Left lung (tissue), 14 donors: ENCODE data around the gene CDH12. TPM values are rescaled to one million over a fixed set of nuclear protein-coding genes. Genes with fewer than 3 reads are reported as not detected.
A peak's percentile ranks its signal among the peaks of the same experiment; 100 is the strongest.

Experiments used
- ATAC-seq: fragments of 200-7000 bp; cut with Tn5 transposase; one replicate; pipeline ENCODE4 v1.9.1; 2020; ENCODE audit warnings: moderate library complexity
- DNase-seq, 4 donors: peaks; one replicate each; pipeline ENCODE4 v3.0.0-alpha.2; 2013 to 2020
- H3K27ac ChIP-seq, 2 donors: fragments of 200-600 bp; sonication (generic) in 1 of 2; one replicate each; pipeline versions ENCODE4 v1.5.0 to v1.8.0; 2020 to 2021
- H3K27me3 ChIP-seq, 2 donors: fragments of 200-600 bp; sonication (generic) in 1 of 2; one replicate each; pipeline versions ENCODE4 v1.5.0 to v1.8.0; 2020 to 2021
- H3K36me3 ChIP-seq, 2 donors: fragments of 200-600 bp; sonication (generic) in 1 of 2; one replicate each; pipeline versions ENCODE4 v1.5.0 to v1.8.0; 2020 to 2021
- H3K4me1 ChIP-seq, 2 donors: fragments of 200-600 bp; one replicate each; pipeline ENCODE4 v1.8.0; 2021
- H3K4me3 ChIP-seq, 2 donors: fragments of 200-600 bp; sonication (generic) in 1 of 2; one replicate each; pipeline versions ENCODE4 v1.5.0 to v1.8.0; 2020 to 2021; ENCODE audit warnings: mild to moderate bottlenecking in 1 of 2
- H3K9me3 ChIP-seq, 2 donors: fragments of 200-600 bp; sonication (generic) in 1 of 2; one replicate each; pipeline versions ENCODE4 v1.5.0 to v1.8.0; 2020 to 2021
- intact Hi-C, 2 donors: fragments of 100-400 bp; cut with DNase I; formaldehyde crosslinking; loops; one replicate each; pipeline versions ENCODE4 v1.11.2 to v1.14.2; 2022
- long read RNA-seq, 12 donors: library from polyadenylated mRNA in 2 of 12; unstranded in 2 of 12; transcript quantifications; one replicate each; pipeline ENCODE4 v2.0.0 and lab custom pipeline, GENCODE V29; 2019 to 2026
- polyA plus RNA-seq, 6 donors: library from polyadenylated mRNA; unstranded; fragments of 120-200 nt; gene quantifications; one replicate each; pipeline ENCODE4 v1.2.1, GENCODE V29; 2013; ENCODE audit not compliant: insufficient read length in 6 of 6
- total RNA-seq, 2 donors: library from RNA; stranded (reverse); fragmentation: NEBNext Ultra II Directional; extraction: Animal tissue kit (Norgen Biotek cat#: 25700); gene quantifications; one replicate each; pipeline ENCODE4 v1.2.1, GENCODE V29; 2021
- TF ChIP-seq, protein P1 (sequence below), 2 donors: fragments of 200-600 bp; sonication (generic) in 1 of 2; IDR thresholded peaks; one replicate each; pipeline versions ENCODE4 v1.5.0 to v1.8.0; 2021; ENCODE audit warnings: antibody characterized with exemption in 2 of 2
- donor health status: DM: no; HTN: yes; CAD: no.
- donor health status: DM: no; HTN: no; CAD: no.

Gene CDH12
- total RNA-seq, result not detected
- polyA plus RNA-seq, result 1 to 10 TPM; 2.6 to 6.5 (median 5.2) TPM
- long read RNA-seq, donor 1, result 0 reads
- long read RNA-seq, donor 2, result 0 reads
- long read RNA-seq, donor 3, partial matches to known transcripts, result 5 of 5 reads
- long read RNA-seq, donor 3, other reads (novel, unspliced or antisense), result 0 of 5 reads
- long read RNA-seq, donor 4, result 0 reads
- long read RNA-seq, donor 5, result 0 reads
- long read RNA-seq, donor 6, partial matches to known transcripts, result 0 of 1 reads
- long read RNA-seq, donor 6, other reads (novel, unspliced or antisense), result 0 of 1 reads
- long read RNA-seq, donor 7, result 0 reads
- long read RNA-seq, donor 8, partial matches to known transcripts, result 0 of 1 reads
- long read RNA-seq, donor 8, other reads (novel, unspliced or antisense), result 0 of 1 reads
- long read RNA-seq, donor 9, result 0 reads
- long read RNA-seq, donor 10, result 0 reads
- long read RNA-seq, donor 11, result 0 reads
- long read RNA-seq, donor 12, result 0 reads

GRCh38 chr5:22852807-22853660, at the start of gene CDH12:
CDH12 (minus strand) TSS chr5:22853344.
- no peak within 1 kb of the TSS for H3K4me3 ChIP-seq
- ATAC-seq (peak; percentile 13), DNase-seq (peak in 2 of 4 donors; percentile 17 to 19)
- no peaks in the 10 kb centered on the region for H3K9me3 ChIP-seq
- no peak within 1 kb of the TSS for H3K27ac ChIP-seq
- TF ChIP-seq, protein P1, sequence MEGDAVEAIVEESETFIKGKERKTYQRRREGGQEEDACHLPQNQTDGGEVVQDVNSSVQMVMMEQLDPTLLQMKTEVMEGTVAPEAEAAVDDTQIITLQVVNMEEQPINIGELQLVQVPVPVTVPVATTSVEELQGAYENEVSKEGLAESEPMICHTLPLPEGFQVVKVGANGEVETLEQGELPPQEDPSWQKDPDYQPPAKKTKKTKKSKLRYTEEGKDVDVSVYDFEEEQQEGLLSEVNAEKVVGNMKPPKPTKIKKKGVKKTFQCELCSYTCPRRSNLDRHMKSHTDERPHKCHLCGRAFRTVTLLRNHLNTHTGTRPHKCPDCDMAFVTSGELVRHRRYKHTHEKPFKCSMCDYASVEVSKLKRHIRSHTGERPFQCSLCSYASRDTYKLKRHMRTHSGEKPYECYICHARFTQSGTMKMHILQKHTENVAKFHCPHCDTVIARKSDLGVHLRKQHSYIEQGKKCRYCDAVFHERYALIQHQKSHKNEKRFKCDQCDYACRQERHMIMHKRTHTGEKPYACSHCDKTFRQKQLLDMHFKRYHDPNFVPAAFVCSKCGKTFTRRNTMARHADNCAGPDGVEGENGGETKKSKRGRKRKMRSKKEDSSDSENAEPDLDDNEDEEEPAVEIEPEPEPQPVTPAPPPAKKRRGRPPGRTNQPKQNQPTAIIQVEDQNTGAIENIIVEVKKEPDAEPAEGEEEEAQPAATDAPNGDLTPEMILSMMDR (IDR thresholded peaks at IDR 0.05), result no peak
- intact Hi-C loops, result no loop called here
- no peaks in the 10 kb centered on the region for H3K4me1 ChIP-seq
- no peaks in the 10 kb centered on the region for H3K36me3 ChIP-seq
- peaks cover 0 to 19% of the 10 kb centered on the region in 2 donors for H3K27me3 ChIP-seq

DNA sequence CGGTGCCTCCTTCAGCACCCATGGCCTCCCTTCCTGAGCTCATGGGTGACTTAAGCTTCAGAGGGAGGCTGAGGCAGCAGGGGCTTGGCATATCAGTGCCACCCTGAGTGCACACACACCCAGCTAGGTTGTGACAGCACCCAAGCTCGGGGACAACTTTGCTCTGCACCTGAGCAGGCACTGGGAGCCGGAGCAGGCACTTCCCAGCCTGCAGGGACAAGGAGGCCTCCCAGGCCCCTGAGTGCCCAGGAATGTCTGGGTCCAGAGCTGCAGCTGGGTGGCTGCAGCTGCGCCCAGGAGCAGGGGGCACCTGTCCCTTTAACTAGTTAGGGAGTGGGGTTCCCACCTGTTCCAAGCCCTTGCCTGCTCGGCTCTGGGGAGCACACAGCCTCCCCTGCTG, 48.7 kb upstream of the CDH12 start:
- H3K4me1 ChIP-seq, result no peaks in the 10 kb centered on the region
- peaks cover 0 to 8% of the 10 kb centered on the region in 2 donors for H3K9me3 ChIP-seq
- H3K27ac ChIP-seq, result no peak overlapping the region
- TF ChIP-seq, protein P1 (IDR thresholded peaks at IDR 0.05), result no peak
- intact Hi-C loops, result no loop called here
- no peaks in the 10 kb centered on the region for H3K27me3 ChIP-seq
- peak in 1 of 4 donors; percentile 55 for DNase-seq
- H3K36me3 ChIP-seq, result no peaks in the 10 kb centered on the region
- no peak overlapping the region for H3K4me3 ChIP-seq
- ATAC-seq, result no peak

GRCh38 chr5:22900801-22901310, 47.7 kb upstream of the CDH12 start:
- intact Hi-C loops, result no loop called here
- ATAC-seq (no peak), DNase-seq (peak in 1 of 4 donors; percentile 54)
- Histone ChIP-seq H3K27ac (no peak overlapping the region), H3K9me3 (peaks cover 0 to 8% of the 10 kb centered on the region in 2 donors), H3K36me3 (no peaks in the 10 kb centered on the region), H3K4me3 (no peak overlapping the region), H3K4me1 (no peaks in the 10 kb centered on the region), H3K27me3 (no peaks in the 10 kb centered on the region)
- TF ChIP-seq, protein P1 (IDR thresholded peaks at IDR 0.05), result no peak

GRCh38 chr5:22899341-22899740, 46.2 kb upstream of the CDH12 start:
- no peaks in the 10 kb centered on the region for H3K27me3 ChIP-seq
- TF ChIP-seq, protein P1 (IDR thresholded peaks at IDR 0.05), result no peak
- H3K9me3 ChIP-seq, result peaks cover 0 to 8% of the 10 kb centered on the region in 2 donors
- DNase-seq (no peak), ATAC-seq (no peak)
- intact Hi-C loops, result no loop called here
- no peak overlapping the region for H3K27ac ChIP-seq
- no peak overlapping the region for H3K4me3 ChIP-seq
- H3K4me1 ChIP-seq, result no peaks in the 10 kb centered on the region
- H3K36me3 ChIP-seq, result no peaks in the 10 kb centered on the region
